ENCODE results near the gene HUNK.

GRCh38 chr21:32007456-32007855 lies 134.6 kb downstream of the HUNK start:
- TF ChIP-seq, protein P1, sequence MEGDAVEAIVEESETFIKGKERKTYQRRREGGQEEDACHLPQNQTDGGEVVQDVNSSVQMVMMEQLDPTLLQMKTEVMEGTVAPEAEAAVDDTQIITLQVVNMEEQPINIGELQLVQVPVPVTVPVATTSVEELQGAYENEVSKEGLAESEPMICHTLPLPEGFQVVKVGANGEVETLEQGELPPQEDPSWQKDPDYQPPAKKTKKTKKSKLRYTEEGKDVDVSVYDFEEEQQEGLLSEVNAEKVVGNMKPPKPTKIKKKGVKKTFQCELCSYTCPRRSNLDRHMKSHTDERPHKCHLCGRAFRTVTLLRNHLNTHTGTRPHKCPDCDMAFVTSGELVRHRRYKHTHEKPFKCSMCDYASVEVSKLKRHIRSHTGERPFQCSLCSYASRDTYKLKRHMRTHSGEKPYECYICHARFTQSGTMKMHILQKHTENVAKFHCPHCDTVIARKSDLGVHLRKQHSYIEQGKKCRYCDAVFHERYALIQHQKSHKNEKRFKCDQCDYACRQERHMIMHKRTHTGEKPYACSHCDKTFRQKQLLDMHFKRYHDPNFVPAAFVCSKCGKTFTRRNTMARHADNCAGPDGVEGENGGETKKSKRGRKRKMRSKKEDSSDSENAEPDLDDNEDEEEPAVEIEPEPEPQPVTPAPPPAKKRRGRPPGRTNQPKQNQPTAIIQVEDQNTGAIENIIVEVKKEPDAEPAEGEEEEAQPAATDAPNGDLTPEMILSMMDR (IDR thresholded peaks at IDR 0.05), result no peak
- TF ChIP-seq EZH2 (IDR thresholded peaks at IDR 0.05; ENCODE audit: borderline replicate concordance, insufficient read depth, low read depth, low read length, poor library complexity, severe bottlenecking), result no peak

All from B cell (primary cell).